Endothelial cell of umbilical vein (primary cell): ENCODE results near the gene ITGA5. TPM values are rescaled to one million over a fixed set of nuclear protein-coding genes. Genes with fewer than 3 reads are reported as not detected.
A peak's percentile ranks its signal among the peaks of the same experiment; 100 is the strongest.

Source experiments
- BruUV-seq: library from RNA; stranded (reverse); fragments of 400-500 nt; replicated peaks from 2 replicates; lab custom pipeline; 2021; lab: Mats Ljungman, UMichigan
- CTCF ChIA-PET: fragments of 300-600, 350-600 bp; sonication (Branson Sonifier 250); formaldehyde crosslinking; loops from one replicate; lab custom pipeline; 2021; ENCODE audit warnings: antibody characterized with exemption, inconsistent platforms; lab: Charles Lee
- POLR2A ChIA-PET: fragments of 300-600, 350-600 bp; sonication (Branson Sonifier 250); formaldehyde crosslinking; loops from one replicate; lab custom pipeline; 2021; ENCODE audit warnings: antibody characterized with exemption, inconsistent platforms; lab: Charles Lee
- DNase-seq: peaks from one replicate; pipeline ENCODE4 v3.0.0-alpha.2; 2011; ENCODE audit warnings: low read depth, low spot score
- FAIRE-seq: peaks from 2 replicates; lab custom pipeline; 2011; peaks lifted over from hg19 to GRCh38; lab: Jason Lieb, UNC
- H2AFZ ChIP-seq: 2 replicates; pipeline ENCODE4 v1.6.0; 2012; ENCODE audit warnings: low read depth, low read length, control low read depth, inconsistent platforms
- H3K27ac ChIP-seq: 2 replicates; pipeline ENCODE4 v1.5.1; 2011; ENCODE audit warnings: low read depth, mild to moderate bottlenecking, control low read depth, low read length, moderate library complexity; ENCODE audit not compliant: insufficient read depth
- H3K27me3 ChIP-seq, 2 experiments: 2 replicates each; pipeline versions ENCODE4 v1.6.0 to v1.6.1; 2011; ENCODE audit warnings: low read length in 2 of 2, mixed read lengths in 1 of 2; ENCODE audit not compliant: control insufficient read depth in 2 of 2, insufficient read depth in 2 of 2
- H3K36me3 ChIP-seq, 2 experiments: 2 replicates in 1 of 2; 3 replicates in 1 of 2; pipeline ENCODE4 v1.5.1; 2011; ENCODE audit warnings: low read length in 2 of 2, mild to moderate bottlenecking in 1 of 2, moderate library complexity in 1 of 2; ENCODE audit not compliant: control insufficient read depth in 2 of 2, insufficient read depth in 2 of 2; ENCODE audit errors: extremely low read depth in 1 of 2
- H3K4me1 ChIP-seq: 3 replicates; pipeline ENCODE4 v1.5.1; 2011; ENCODE audit warnings: mild to moderate bottlenecking, low read length; ENCODE audit not compliant: control insufficient read depth, insufficient read depth; ENCODE audit errors: extremely low read depth
- H3K4me2 ChIP-seq: 2 replicates; pipeline ENCODE4 v1.6.1; 2011; ENCODE audit warnings: low read length, control low read depth, mixed read lengths; ENCODE audit not compliant: insufficient read depth
- H3K4me3 ChIP-seq, 3 experiments: fragments of 200-600 bp in 1 of 3; sonication (generic), shearing (Covaris generic) in 1 of 3; replicated peaks in 1 of 3; 2 replicates each; pipeline ENCODE4 v1.5.1; 2011 to 2016; ENCODE audit warnings: control low read depth in 3 of 3, low read length in 3 of 3, mild to moderate bottlenecking in 2 of 3, inconsistent platforms in 1 of 3, low read depth in 1 of 3, moderate library complexity in 1 of 3; ENCODE audit not compliant: insufficient read depth in 1 of 3
- H3K79me2 ChIP-seq: 2 replicates; pipeline ENCODE4 v1.6.0; 2012; ENCODE audit warnings: low read length, inconsistent platforms; ENCODE audit not compliant: control insufficient read depth, insufficient read depth
- H3K9ac ChIP-seq: replicated peaks from 2 replicates; pipeline ENCODE3; 2011; ENCODE audit warnings: low read length, control low read depth; ENCODE audit not compliant: insufficient read depth; ENCODE audit errors: extremely low read depth
- H3K9me1 ChIP-seq: replicated peaks from 3 replicates; pipeline ENCODE4 v1.6.0; 2011; ENCODE audit warnings: mild to moderate bottlenecking, low read length; ENCODE audit not compliant: control insufficient read depth, insufficient read depth; ENCODE audit errors: extremely low read depth
- H3K9me3 ChIP-seq: replicated peaks from 2 replicates; pipeline ENCODE4 v1.5.1; 2012; ENCODE audit warnings: low read length, inconsistent platforms; ENCODE audit not compliant: control insufficient read depth, insufficient read depth
- H4K20me1 ChIP-seq: replicated peaks from 2 replicates; pipeline ENCODE3; 2011; ENCODE audit warnings: mild to moderate bottlenecking, low read length; ENCODE audit not compliant: control insufficient read depth, insufficient read depth; ENCODE audit errors: extremely low read depth
- CTCF ChIP-seq, 2 donors: IDR thresholded peaks; 1 replicate in 1 of 2; 2 replicates in 1 of 2; pipeline ENCODE4 v1.5.1; 2011; ENCODE audit warnings: low read length in 2 of 2, mild to moderate bottlenecking in 2 of 2, moderate library complexity in 2 of 2, control low read depth in 1 of 2, inconsistent platforms in 1 of 2, low read depth in 1 of 2; ENCODE audit not compliant: insufficient read depth in 1 of 2; ENCODE audit errors: extremely low read depth in 1 of 2
- EZH2 ChIP-seq: IDR thresholded peaks from 2 replicates; pipeline ENCODE4 v1.6.1; 2012; ENCODE audit warnings: borderline replicate concordance, low read depth, mild to moderate bottlenecking, moderate library complexity, low read length, inconsistent platforms; ENCODE audit not compliant: severe bottlenecking
- MAX ChIP-seq: IDR thresholded peaks from 2 replicates; pipeline ENCODE4 v1.6.1; 2011; ENCODE audit not compliant: insufficient read depth, insufficient read length
- POLR2AphosphoS5 ChIP-seq: IDR thresholded peaks from 2 replicates; pipeline ENCODE4 v1.6.1; 2012; ENCODE audit warnings: low read depth, mild to moderate bottlenecking, control low read depth, low read length, moderate library complexity; ENCODE audit not compliant: insufficient read depth
- dilution Hi-C: fragments of 300-500 bp; cut with MboI; formaldehyde crosslinking; loops from one replicate; pipeline ENCODE4 v1.15.0; 2019; ENCODE audit warnings: low sequenced_read_pairs; ENCODE audit not compliant: extremely low pct_ligation_motif_present
- intact Hi-C: fragments of 100-400 bp; cut with micrococcal nuclease; formaldehyde crosslinking; loops from one replicate; pipeline ENCODE4 v1.10.0; 2022
- polyA plus RNA-seq, 4 experiments: library from polyadenylated mRNA; depleted of rRNA in 3 of 4; stranded (reverse) in 3 of 4; unstranded in 1 of 4; fragments of >200 nt; gene quantifications; 2 replicates each; pipeline versions ENCODE4 v1.2.1 to v1.2.3, GENCODE V29; 2011 to 2012; ENCODE audit warnings: missing spikeins in 1 of 4
- total RNA-seq: library from RNA; stranded (reverse); gene quantifications from 2 replicates; pipeline ENCODE4 v1.2.3, GENCODE V29; 2021

ITGA5 gene
- total and polyA plus RNA-seq, 2 donors (not counting 3 experiments of a cell fraction or from before 2014, with no cell fraction given): 657 to 938 TPM

GRCh38 chr12:54381136-54381535, 37.9 kb downstream of the ITGA5 start:
- no peaks in the 10 kb centered on the region for H4K20me1 ChIP-seq
- dilution Hi-C loops (no loop called here), intact Hi-C loops (no loop called here)
- H3K27ac ChIP-seq: no peak overlapping the region
- no peak overlapping the region for H2AFZ ChIP-seq
- H3K4me1 ChIP-seq: peaks cover 4% of the 10 kb centered on the region
- no peak overlapping the region for H3K4me3 ChIP-seq
- no peaks in the 10 kb centered on the region for H3K36me3 ChIP-seq
- BruUV-seq: no TSS peak
- H3K9ac ChIP-seq: no peak overlapping the region
- CTCF ChIA-PET: interaction anchor here (1.0 to 4.6 kb wide), 9 partner anchors 10 to 95 kb away, joined by 4 to 142 read pairs (median 18); no protein-coding TSS in a partner anchor
- TF ChIP-seq MAX: no peak
- H3K9me3 ChIP-seq: no peaks in the 10 kb centered on the region
- H3K4me2 ChIP-seq: no peak overlapping the region
- DNase-seq (no peak), FAIRE-seq (no peak)
- no peaks in the 10 kb centered on the region for H3K27me3 ChIP-seq
- POLR2A ChIA-PET: interaction anchor here (0.7 kb wide), 1 partner anchor 21 kb away, joined by 3 read pairs; no protein-coding TSS in a partner anchor
- no peaks in the 10 kb centered on the region for H3K9me1 ChIP-seq
- no peaks in the 10 kb centered on the region for H3K79me2 ChIP-seq

DNA sequence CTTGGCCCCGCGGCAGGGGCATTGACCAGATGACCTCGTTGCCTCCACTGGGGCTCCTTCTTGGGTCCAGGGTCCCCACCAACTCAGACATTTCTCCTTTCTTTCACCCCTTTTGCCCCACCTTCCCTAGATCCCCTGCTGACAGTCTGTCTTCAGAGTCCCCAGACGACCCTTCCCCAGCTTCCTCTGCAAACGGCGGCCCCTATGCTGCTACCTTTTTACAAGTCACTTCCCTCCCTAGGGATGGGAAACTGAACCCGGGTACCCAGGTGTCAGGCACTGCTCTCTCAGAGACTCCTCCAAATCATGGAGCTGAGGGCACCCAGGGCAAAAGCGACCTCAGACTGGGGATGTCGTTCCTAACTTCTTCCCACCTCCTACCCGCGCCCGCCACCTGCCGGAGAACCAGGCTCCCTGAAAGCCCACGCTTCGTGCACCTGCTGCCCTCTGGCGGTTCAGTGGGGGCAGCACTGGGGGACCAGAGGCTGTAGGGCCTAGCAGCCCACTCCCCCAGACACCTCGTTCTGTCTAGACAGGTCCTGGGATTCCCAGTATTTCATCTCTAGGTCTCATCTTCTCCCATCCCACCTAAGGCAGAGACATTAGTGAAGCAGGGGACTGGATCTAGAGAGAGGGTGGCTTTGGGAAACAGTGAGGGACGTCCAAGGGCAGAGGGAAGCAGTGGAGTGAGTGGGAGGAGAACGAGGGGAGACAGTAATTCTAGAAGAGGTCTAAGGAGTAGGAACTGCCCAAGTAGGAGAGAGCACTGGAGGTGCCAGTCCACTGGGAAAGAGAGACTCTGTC, 39.5 kb downstream of the ITGA5 start:
- TF ChIP-seq CTCF (IDR thresholded peaks at IDR 0.05; ENCODE audit: extremely low read depth in 1 of 2, insufficient read depth in 1 of 2, low read depth in 1 of 2, low read length in 2 of 2): peak; percentile 100
- TF ChIP-seq EZH2: no peak
- TF ChIP-seq POLR2AphosphoS5: peak; percentile 18
- FAIRE-seq: peak; percentile 80
- Histone ChIP-seq H2AFZ (peak overlapping the region; percentile 67), H3K9ac (peak overlapping the region; percentile 22), H3K4me3 (peak overlapping the region in 2 of 3 experiments; percentile 10 to 47), H3K79me2 (no peaks in the 10 kb centered on the region), H3K27ac (no peak overlapping the region), H3K36me3 (no peaks in the 10 kb centered on the region), H3K27me3 (no peaks in the 10 kb centered on the region), H3K9me1 (no peaks in the 10 kb centered on the region), H4K20me1 (no peaks in the 10 kb centered on the region), H3K4me1 (peaks cover 4% of the 10 kb centered on the region), H3K4me2 (peak overlapping the region; percentile 87), H3K9me3 (no peaks in the 10 kb centered on the region)
- ChIA-PET POLR2A (interaction anchor here (1.0 to 1.4 kb wide), 2 partner anchors 9 to 32 kb away, joined by 3 to 5 read pairs; no protein-coding TSS in a partner anchor), CTCF (interaction anchor here (0.7 to 4.6 kb wide), 47 partner anchors 8 to 374 kb away, joined by 3 to 142 read pairs (median 4); partner anchors contain the start of gene COPZ1)
- intact Hi-C loops: loop anchor here (1.0 kb wide), 3 partner anchors 9 to 60 kb away; no protein-coding TSS in a partner anchor
- BruUV-seq: no TSS peak
- peak; percentile 83 for DNase-seq
- dilution Hi-C loops: no loop called here
